Measurements from ENCODE around the gene IL17C. TPM values are rescaled to one million over a fixed set of nuclear protein-coding genes. Genes with fewer than 3 reads are reported as not detected.

The IL17C gene
- total and polyA plus RNA-seq, 4 donors: not detected

DNA sequence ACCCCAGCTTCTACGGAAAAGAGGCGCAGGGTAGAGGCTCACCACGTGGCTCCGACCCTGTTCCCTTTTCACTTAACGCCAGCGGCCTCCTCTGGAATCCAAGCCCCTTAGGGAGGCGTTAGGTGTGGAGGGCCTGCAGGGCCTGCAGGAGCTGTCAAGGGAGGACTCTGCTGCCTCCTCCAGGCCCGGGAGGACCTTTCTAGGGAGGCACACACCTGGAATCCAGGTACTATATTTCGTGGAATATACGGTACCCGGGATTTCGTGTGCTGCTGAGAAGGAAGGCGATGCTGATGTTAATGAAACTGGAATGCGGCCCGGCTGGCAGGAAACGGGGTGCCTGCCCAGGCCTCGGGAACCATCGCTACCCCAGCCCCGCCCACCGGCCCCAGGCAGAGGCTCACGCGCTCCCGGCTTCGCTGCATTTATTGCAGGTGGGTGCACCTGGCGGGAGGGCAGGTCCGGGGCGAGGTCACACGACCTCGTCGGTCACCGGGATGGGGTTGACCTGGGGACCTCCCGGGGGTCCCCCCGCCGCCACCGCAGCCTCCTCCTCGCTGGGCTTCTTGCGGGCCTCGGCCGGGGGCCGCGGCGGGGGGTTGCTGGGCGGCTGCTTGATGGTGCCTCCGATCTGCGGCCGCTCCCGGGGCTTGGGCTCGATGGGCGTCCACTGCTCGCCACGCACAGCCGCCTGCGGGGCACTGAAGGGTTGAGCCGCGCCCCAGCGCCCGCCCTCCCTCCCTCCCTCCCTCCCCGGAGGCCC, 4.7 kb downstream of the IL17C start:
- no peak overlapping the region for H3K9ac ChIP-seq (ENCODE audit: low read depth in 1 of 2, low read length in 2 of 2)
- H3K27me3 ChIP-seq (ENCODE audit: control insufficient read depth in 4 of 4, insufficient read depth in 4 of 4, low read length in 3 of 4): peaks cover 0 to 3% (median under 1%) of the 10 kb centered on the region in 4 donors
- WGBS: 93% methylated on average over 58 of the region's 58 CpGs
- no peaks in the 10 kb centered on the region for H3K4me1 ChIP-seq (ENCODE audit: control insufficient read depth in 4 of 4, insufficient read depth in 4 of 4, low read length in 3 of 4)
- H3K4me3 ChIP-seq (ENCODE audit: low read depth in 1 of 3, low read length in 3 of 3): no peak overlapping the region
- no peaks in the 10 kb centered on the region for H3K9me3 ChIP-seq (ENCODE audit: control insufficient read depth in 4 of 4, low read length in 3 of 4)
- no peak for DNase-seq (ENCODE audit: low spot score)
- peaks cover 0 to 2% (median under 1%) of the 10 kb centered on the region in 4 donors for H3K36me3 ChIP-seq (ENCODE audit: control insufficient read depth in 4 of 4, insufficient read depth in 3 of 4, low read depth in 1 of 4, low read length in 3 of 4)
- H3K27ac ChIP-seq (ENCODE audit: low read depth in 1 of 2, low read length in 2 of 2): no peak overlapping the region
- TF ChIP-seq EGR1 (IDR thresholded peaks at IDR 0.05; ENCODE audit: low read depth in 2 of 2) (no peak), RAD21 (IDR thresholded peaks at IDR 0.05) (no peak), HNF4A (conservative IDR thresholded peaks at IDR 0.05) (no peak), YY1 (IDR thresholded peaks at IDR 0.05) (no peak), JUND (IDR thresholded peaks at IDR 0.05) (no peak), FOXA1 (IDR thresholded peaks at IDR 0.05) (no peak)
- TF ChIP-seq, protein P1, sequence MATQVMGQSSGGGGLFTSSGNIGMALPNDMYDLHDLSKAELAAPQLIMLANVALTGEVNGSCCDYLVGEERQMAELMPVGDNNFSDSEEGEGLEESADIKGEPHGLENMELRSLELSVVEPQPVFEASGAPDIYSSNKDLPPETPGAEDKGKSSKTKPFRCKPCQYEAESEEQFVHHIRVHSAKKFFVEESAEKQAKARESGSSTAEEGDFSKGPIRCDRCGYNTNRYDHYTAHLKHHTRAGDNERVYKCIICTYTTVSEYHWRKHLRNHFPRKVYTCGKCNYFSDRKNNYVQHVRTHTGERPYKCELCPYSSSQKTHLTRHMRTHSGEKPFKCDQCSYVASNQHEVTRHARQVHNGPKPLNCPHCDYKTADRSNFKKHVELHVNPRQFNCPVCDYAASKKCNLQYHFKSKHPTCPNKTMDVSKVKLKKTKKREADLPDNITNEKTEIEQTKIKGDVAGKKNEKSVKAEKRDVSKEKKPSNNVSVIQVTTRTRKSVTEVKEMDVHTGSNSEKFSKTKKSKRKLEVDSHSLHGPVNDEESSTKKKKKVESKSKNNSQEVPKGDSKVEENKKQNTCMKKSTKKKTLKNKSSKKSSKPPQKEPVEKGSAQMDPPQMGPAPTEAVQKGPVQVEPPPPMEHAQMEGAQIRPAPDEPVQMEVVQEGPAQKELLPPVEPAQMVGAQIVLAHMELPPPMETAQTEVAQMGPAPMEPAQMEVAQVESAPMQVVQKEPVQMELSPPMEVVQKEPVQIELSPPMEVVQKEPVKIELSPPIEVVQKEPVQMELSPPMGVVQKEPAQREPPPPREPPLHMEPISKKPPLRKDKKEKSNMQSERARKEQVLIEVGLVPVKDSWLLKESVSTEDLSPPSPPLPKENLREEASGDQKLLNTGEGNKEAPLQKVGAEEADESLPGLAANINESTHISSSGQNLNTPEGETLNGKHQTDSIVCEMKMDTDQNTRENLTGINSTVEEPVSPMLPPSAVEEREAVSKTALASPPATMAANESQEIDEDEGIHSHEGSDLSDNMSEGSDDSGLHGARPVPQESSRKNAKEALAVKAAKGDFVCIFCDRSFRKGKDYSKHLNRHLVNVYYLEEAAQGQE (IDR thresholded peaks at IDR 0.05): no peak
- TF ChIP-seq, protein P2, sequence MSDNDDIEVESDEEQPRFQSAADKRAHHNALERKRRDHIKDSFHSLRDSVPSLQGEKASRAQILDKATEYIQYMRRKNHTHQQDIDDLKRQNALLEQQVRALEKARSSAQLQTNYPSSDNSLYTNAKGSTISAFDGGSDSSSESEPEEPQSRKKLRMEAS (IDR thresholded peaks at IDR 0.05): no peak
- TF ChIP-seq, protein P3, sequence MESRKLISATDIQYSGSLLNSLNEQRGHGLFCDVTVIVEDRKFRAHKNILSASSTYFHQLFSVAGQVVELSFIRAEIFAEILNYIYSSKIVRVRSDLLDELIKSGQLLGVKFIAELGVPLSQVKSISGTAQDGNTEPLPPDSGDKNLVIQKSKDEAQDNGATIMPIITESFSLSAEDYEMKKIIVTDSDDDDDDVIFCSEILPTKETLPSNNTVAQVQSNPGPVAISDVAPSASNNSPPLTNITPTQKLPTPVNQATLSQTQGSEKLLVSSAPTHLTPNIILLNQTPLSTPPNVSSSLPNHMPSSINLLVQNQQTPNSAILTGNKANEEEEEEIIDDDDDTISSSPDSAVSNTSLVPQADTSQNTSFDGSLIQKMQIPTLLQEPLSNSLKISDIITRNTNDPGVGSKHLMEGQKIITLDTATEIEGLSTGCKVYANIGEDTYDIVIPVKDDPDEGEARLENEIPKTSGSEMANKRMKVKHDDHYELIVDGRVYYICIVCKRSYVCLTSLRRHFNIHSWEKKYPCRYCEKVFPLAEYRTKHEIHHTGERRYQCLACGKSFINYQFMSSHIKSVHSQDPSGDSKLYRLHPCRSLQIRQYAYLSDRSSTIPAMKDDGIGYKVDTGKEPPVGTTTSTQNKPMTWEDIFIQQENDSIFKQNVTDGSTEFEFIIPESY (IDR thresholded peaks at IDR 0.05): no peak

DNA sequence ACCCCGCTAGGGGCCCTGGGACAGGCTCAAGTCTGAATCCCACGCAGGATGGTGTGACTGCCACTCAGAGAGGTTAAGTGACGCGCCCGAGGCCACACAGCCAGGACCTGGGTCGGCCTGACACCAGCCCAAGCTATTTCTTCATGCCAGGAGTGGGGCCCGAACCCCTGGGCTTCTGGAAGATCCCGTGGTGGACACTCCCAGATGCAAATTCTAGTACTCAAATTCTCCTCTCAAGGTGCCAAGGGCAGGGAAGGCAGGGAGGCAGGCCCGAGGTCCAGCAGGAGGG, 5.2 kb downstream of the IL17C start:
- Histone ChIP-seq H3K36me3 (ENCODE audit: control insufficient read depth in 4 of 4, insufficient read depth in 3 of 4, low read depth in 1 of 4, low read length in 3 of 4) (peaks cover 0 to 2% (median under 1%) of the 10 kb centered on the region in 4 donors), H3K4me1 (ENCODE audit: control insufficient read depth in 4 of 4, insufficient read depth in 4 of 4, low read length in 3 of 4) (no peaks in the 10 kb centered on the region), H3K27me3 (ENCODE audit: control insufficient read depth in 4 of 4, insufficient read depth in 4 of 4, low read length in 3 of 4) (peaks cover 0 to 3% (median under 1%) of the 10 kb centered on the region in 4 donors), H3K4me3 (ENCODE audit: low read depth in 1 of 3, low read length in 3 of 3) (no peak overlapping the region), H3K27ac (ENCODE audit: low read depth in 1 of 2, low read length in 2 of 2) (no peak overlapping the region), H3K9ac (ENCODE audit: low read depth in 1 of 2, low read length in 2 of 2) (no peak overlapping the region), H3K9me3 (ENCODE audit: control insufficient read depth in 4 of 4, low read length in 3 of 4) (no peaks in the 10 kb centered on the region)
- no peak for TF ChIP-seq RXRA (IDR thresholded peaks at IDR 0.05)
- TF ChIP-seq, protein P4, sequence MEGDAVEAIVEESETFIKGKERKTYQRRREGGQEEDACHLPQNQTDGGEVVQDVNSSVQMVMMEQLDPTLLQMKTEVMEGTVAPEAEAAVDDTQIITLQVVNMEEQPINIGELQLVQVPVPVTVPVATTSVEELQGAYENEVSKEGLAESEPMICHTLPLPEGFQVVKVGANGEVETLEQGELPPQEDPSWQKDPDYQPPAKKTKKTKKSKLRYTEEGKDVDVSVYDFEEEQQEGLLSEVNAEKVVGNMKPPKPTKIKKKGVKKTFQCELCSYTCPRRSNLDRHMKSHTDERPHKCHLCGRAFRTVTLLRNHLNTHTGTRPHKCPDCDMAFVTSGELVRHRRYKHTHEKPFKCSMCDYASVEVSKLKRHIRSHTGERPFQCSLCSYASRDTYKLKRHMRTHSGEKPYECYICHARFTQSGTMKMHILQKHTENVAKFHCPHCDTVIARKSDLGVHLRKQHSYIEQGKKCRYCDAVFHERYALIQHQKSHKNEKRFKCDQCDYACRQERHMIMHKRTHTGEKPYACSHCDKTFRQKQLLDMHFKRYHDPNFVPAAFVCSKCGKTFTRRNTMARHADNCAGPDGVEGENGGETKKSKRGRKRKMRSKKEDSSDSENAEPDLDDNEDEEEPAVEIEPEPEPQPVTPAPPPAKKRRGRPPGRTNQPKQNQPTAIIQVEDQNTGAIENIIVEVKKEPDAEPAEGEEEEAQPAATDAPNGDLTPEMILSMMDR (IDR thresholded peaks at IDR 0.05; ENCODE audit: low read depth, low read length, missing input control): no peak
- TF ChIP-seq JUND (IDR thresholded peaks at IDR 0.05): no peak
- no peak for TF ChIP-seq SP1 (IDR thresholded peaks at IDR 0.05)
- DNase-seq (ENCODE audit: low spot score): no peak
- 95% methylated on average over 9 of the region's 9 CpGs for WGBS
